HG03432 (cell line): ENCODE results near the gene CD58.

Experiments used
- ATAC-seq: cut with Tn5 transposase; IDR thresholded peaks from one replicate; pipeline ENCODE4 v1.9.1; 2021; ENCODE audit warnings: mild to moderate bottlenecking, moderate library complexity; ENCODE audit not compliant: unreplicated experiment

CD58 gene

DNA sequence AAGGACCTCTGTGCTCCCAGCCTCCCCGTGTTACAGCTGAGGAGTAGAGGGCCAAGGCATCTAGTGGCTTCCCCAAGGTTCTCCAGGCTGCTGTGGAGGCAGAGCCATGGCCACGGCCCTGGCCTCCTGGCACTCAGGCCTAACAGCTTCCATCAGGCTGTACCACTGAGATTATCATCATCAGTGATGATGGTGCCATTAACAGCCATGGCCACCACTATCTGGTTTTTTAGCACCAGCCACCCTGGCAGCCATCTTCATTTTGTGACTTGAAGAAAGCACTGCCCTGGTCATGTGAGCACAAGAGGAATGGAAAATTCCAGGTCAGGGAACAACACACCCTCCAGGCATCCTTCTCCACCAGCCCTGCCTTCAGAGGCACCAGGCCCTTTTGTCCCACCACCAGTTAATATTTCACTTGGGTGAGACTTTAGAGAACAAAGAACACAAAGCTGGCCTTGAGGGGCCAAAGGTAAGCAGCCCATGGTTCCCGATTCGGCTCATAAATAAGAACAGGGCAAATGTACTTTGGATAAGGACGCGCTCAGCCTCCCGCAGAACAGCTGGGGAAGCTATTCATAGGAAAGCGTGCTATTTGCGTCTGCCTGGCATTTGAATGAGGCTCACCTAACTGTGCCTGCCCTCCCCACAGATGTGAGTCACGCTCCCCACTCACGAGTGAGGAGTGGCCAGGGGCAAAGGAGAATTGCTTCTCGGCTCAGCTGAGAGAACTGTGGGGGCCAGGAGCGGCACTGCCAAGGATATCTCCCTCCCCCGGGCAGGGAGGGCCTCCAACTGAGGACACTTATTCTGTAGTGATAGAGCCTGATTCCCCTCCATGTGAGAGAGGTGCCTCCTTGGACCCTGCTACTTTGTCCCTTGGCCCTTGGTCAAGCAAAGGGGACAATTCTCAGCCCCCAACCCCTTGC, 95.6 kb downstream of the CD58 start:
- no peak for ATAC-seq

DNA sequence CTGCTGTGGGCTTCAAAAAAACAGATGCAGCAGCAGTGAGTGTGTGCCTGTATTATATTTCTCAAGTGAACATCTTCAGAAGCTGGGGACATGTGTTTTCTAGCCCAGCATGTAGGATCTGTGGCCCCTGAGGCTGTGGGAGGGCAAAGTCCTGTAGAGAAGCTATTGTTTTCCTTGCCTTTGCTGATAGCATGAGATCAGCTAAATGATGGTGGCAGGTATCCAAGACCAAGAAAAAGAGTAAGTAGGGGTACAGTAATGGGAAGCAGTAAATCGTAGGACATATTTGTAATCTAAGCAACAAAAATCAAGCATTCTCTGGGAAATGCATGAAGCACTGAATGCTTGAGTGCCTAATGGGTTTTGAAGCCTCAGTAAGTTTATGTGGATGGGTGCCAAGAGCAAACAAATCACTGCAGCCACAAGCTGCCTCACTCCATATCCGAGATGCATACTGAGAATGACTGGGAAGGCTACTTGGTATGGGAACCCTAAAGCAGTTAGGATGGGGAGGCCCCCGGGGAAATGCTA, 98.3 kb downstream of the CD58 start:
- no peak for ATAC-seq

DNA sequence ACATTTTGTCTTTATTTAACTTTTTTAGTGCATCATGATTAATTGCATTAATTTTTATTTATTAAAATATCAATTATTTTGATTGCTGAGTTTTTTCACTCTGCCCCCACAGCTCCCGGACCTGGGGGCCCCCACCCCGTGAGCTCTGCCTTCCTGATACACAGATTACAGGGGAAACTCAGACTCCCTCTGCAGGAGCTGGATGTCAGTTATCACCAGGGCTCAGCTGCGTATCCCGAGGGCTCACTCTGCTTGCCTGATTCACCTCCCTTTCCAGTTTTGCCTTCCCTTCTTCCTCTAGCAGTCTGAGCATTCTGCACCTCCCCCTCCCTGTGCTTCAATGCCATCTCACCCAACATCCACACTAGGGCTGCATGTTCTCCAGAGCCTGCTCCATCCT, 99.6 kb downstream of the CD58 start:
- ATAC-seq, result no peak

DNA sequence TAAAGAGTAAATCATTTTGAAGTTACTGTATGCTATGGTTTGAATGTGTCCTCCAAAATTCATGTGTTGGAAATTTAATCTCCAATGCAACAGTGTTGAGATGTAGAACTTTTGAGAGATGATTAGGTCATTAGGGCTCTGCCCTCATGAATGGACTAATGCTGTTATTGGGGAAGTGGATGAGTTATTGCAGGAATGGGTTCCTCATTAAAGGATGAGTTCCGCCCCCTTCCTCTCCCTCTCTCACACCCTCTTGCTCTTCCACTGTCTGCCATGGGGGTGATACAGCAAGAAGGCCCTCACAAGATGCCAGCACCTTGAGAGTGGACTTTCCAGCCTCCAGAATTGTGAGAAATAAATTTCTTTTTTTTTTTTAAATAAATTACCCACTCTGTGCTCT, 100.2 kb downstream of the CD58 start:
- ATAC-seq, result no peak

DNA sequence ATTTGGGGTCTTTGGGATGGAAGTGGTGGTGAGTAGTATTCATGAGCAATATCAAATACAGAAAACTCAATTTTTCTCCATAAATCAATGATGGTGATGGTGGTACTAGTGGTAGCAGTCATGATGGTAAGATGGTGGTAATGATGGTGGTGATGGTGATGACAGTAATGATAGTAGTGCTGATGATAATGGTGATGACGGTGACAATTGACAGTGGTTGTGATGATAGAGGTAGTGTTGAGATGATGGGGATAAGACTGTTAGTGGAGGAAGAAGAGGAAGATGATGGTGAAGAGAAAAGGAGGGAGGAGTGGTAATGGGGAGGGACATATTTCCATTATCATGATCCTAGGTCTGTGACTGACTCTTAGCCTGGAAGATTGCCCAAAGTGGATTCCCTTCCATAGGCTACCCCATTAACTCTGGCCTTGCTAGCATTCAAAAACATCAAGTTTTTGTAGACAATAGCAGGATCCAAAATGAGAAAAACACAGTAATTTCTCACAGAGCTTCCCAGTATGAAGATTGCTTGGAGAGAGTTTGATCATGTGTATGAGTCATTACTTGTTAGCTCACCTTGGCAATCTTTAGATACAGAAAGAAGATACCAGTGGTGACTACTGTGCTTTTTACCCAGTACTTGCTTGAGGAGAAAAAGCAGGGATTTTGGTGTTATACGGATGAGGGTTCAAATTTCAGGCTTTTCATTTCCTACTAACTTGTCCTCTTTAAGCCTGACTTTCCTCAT, 103.8 kb downstream of the CD58 start:
- no peak for ATAC-seq

DNA sequence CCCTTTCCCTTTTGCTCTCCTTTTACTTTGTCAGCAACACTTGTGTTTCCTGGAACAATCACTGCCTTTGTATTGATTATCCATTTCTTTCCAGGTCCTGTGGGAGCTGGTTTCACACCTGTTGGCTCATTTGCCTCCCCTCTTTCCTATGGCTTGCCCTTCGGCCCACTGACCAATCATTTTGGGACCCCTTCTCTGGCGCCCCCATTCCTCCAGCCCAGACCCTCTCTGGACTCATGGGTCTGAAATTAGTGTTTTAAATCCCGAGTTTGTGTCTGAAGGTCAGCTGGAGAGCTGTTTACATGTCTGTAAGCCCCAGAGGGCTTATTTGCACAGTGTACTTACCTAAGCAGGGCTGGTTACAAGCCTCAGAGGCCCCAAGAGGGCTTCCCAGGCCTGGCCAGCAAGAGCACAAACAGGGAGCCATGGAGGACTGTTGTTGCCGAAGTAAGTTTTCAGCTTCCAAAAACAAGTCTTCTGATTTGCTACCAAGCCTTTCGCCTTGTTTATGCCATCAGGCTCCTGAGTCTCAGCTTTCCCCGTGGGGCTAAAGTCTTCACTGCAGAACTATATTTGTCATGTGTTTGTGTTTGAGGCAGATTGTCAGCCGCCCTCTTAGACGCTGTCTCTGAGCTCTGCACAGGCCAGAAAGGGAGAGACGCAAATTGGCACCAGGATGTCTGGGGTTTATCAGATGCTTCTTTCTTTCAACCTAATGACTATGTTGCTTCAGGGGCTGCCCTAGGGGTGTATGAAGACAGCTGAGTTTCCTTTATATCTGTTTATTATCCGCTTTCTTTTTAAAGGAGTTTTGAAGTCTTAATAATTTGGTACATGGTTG, 104.8 kb downstream of the CD58 start:
- no peak for ATAC-seq

DNA sequence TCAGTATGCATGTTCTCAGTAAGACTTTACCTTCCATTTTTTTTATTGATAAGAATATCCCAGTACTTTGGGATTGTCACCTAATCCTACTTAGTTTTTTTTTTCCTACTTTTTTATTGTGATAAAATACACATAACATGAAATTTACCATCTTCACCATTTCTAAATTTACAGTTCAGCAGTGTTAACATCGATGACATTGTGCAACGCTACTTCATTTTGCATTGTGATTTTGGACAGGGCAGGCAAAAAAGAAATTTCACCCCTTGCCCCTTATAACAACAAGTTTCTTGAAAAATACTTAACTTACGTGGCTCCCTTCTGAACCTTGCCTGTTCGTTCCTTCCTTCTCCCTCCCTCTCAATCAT, 105.4 kb downstream of the CD58 start:
- no peak for ATAC-seq
